Caco-2 (cell line): Measurements from ENCODE around the gene RANBP3. TPM values are rescaled to one million over a fixed set of nuclear protein-coding genes. Genes with fewer than 3 reads are reported as not detected.

ENCODE experiments used
- BruUV-seq: library from RNA; stranded (reverse); fragments of 400-500 nt; replicated peaks from 2 replicates; lab custom pipeline; 2021; lab: Mats Ljungman, UMichigan
- CTCF ChIA-PET: fragments of 300-600 bp; sonication (Branson Sonifier 250); formaldehyde crosslinking; loops from one replicate; lab custom pipeline; 2022; ENCODE audit warnings: antibody characterized with exemption; lab: Charles Lee
- POLR2A ChIA-PET: fragments of 300-600 bp; sonication (Branson Sonifier 250); formaldehyde crosslinking; loops from one replicate; lab custom pipeline; 2022; ENCODE audit warnings: antibody characterized with exemption; lab: Charles Lee
- DNase-seq, 2 experiments: peaks; one replicate each; pipeline versions ENCODE4 v3.0.0 to v3.0.0-alpha.2; 2020 to 2022
- H3K27me3 ChIP-seq: replicated peaks from 2 replicates; pipeline ENCODE4 v1.6.0; 2011; ENCODE audit warnings: low read length; ENCODE audit not compliant: control insufficient read depth, insufficient read depth
- H3K36me3 ChIP-seq: 2 replicates; pipeline ENCODE4 v1.5.1; 2011; ENCODE audit warnings: low read length; ENCODE audit not compliant: control insufficient read depth, insufficient read depth
- H3K4me1 ChIP-seq: fragments of 250-450 bp; sonication (Bioruptor Pico); 2 replicates; pipeline ENCODE4 v1.5.1; 2020; ENCODE audit warnings: mild to moderate bottlenecking
- H3K4me3 ChIP-seq: 2 replicates; pipeline ENCODE4 v1.5.1; 2011; ENCODE audit warnings: low read depth, mild to moderate bottlenecking, control low read depth, low read length
- H3K9me3 ChIP-seq: fragments of 250-450 bp; sonication (Bioruptor Pico); 2 replicates; pipeline ENCODE4 v1.5.1; 2020; ENCODE audit warnings: mild to moderate bottlenecking, moderate library complexity
- H3K27ac Mint-ChIP-seq: one replicate; pipeline ENCODE4 v1.8.0; 2022; ENCODE audit warnings: mixed read lengths; ENCODE audit not compliant: unreplicated experiment
- H3K27me3 Mint-ChIP-seq: one replicate; pipeline ENCODE4 v1.8.0; 2022; ENCODE audit warnings: mixed read lengths; ENCODE audit not compliant: insufficient read depth, unreplicated experiment
- H3K36me3 Mint-ChIP-seq: one replicate; pipeline ENCODE4 v1.8.0; 2022; ENCODE audit warnings: mild to moderate bottlenecking, mixed read lengths; ENCODE audit not compliant: insufficient read depth, unreplicated experiment
- H3K4me1 Mint-ChIP-seq: one replicate; pipeline ENCODE4 v1.8.0; 2022; ENCODE audit warnings: low read depth, mixed read lengths; ENCODE audit not compliant: unreplicated experiment
- H3K4me3 Mint-ChIP-seq: one replicate; pipeline ENCODE4 v1.8.0; 2022; ENCODE audit warnings: mild to moderate bottlenecking, moderate library complexity, mixed read lengths; ENCODE audit not compliant: unreplicated experiment
- H3K9me3 Mint-ChIP-seq: one replicate; pipeline ENCODE4 v1.8.0; 2022; ENCODE audit warnings: mixed read lengths; ENCODE audit not compliant: unreplicated experiment
- CTCF ChIP-seq, 2 experiments: fragments of 200-600 bp in 1 of 2; IDR thresholded peaks; 1 replicate in 1 of 2; 2 replicates in 1 of 2; pipeline versions ENCODE4 v1.5.1 to v1.8.0; 2011 to 2022; ENCODE audit warnings: antibody characterized with exemption in 1 of 2, control low read depth in 1 of 2, inconsistent platforms in 1 of 2, low read depth in 1 of 2, low read length in 1 of 2, mild to moderate bottlenecking in 1 of 2, moderate library complexity in 1 of 2; ENCODE audit not compliant: insufficient read depth in 1 of 2, severe bottlenecking in 1 of 2, unreplicated experiment in 1 of 2
- intact Hi-C: fragments of 100-400 bp; cut with micrococcal nuclease; formaldehyde crosslinking; loops from one replicate; pipeline ENCODE4 v1.10.0; 2022; ENCODE audit not compliant: unreplicated experiment
- total RNA-seq: library from RNA; stranded (reverse); gene quantifications from 2 replicates; pipeline ENCODE4 v1.2.3, GENCODE V29; 2022

Gene RANBP3
- total RNA-seq, 1 experiment from 2014 or later = 90.4 TPM

GRCh38 chr19:5903624-5904351 lies 74.2 kb downstream of the RANBP3 start, which contains the start of gene NDUFA11:
Gene NDUFA11 (minus strand): TSS chr19:5903790. CDS start chr19:5903708, 82 bp downstream.
- ChIA-PET CTCF (interaction anchor here (0.6 to 3.4 kb wide), 8 partner anchors 13 to 489 kb away, joined by 3 to 56 read pairs (median 4); partner anchors contain the start of genes GTF2F1 and NRTN), POLR2A (interaction anchor here (0.6 to 2.2 kb wide), 8 partner anchors 11 to 1726 kb away, joined by 3 to 27 read pairs (median 6); partner anchors contain the start of genes CATSPERD, LONP1, PET100 and SAFB)
- peak; percentile 97 to 98 for DNase-seq
- Mint-ChIP-seq H3K27me3 (no peaks in the 10 kb centered on the region), H3K36me3 (peaks cover 42% of the 10 kb centered on the region), H3K9me3 (no peaks in the 10 kb centered on the region), H3K4me3 (peak within 1 kb of the TSS; percentile 82), H3K27ac (peak within 1 kb of the TSS; percentile 97), H3K4me1 (no peaks in the 10 kb centered on the region)
- no peaks in the 10 kb centered on the region for H3K36me3 ChIP-seq
- intact Hi-C loops = loop anchor here (1.0 to 5.0 kb wide), 2 partner anchors 76 to 99 kb away; no protein-coding TSS in a partner anchor
- no TSS peak for BruUV-seq
- H3K4me3 ChIP-seq = peak within 1 kb of the TSS; percentile 86
- H3K9me3 ChIP-seq = no peaks in the 10 kb centered on the region
- no peaks in the 10 kb centered on the region; the same call in 1 of the 2 replicates for H3K4me1 ChIP-seq
- TF ChIP-seq CTCF (IDR thresholded peaks at IDR 0.05; ENCODE audit: insufficient read depth in 1 of 2, low read depth in 1 of 2, low read length in 1 of 2, severe bottlenecking in 1 of 2, unreplicated experiment in 1 of 2) = no peak
- H3K27me3 ChIP-seq = no peaks in the 10 kb centered on the region

- no peaks in the 10 kb centered on the region for H3K27me3 ChIP-seq
- Mint-ChIP-seq H3K36me3 (peaks cover 42% of the 10 kb centered on the region), H3K4me1 (no peaks in the 10 kb centered on the region), H3K9me3 (no peaks in the 10 kb centered on the region), H3K27me3 (no peaks in the 10 kb centered on the region), H3K4me3 (peak overlapping the region; percentile 82), H3K27ac (peak overlapping the region; percentile 97)
- DNase-seq = no peak
- H3K36me3 ChIP-seq = no peaks in the 10 kb centered on the region
- no peaks in the 10 kb centered on the region for H3K9me3 ChIP-seq
- TSS peak; percentile 60 for BruUV-seq
- peak overlapping the region; percentile 86 for H3K4me3 ChIP-seq
- no peaks in the 10 kb centered on the region; the same call in 1 of the 2 replicates for H3K4me1 ChIP-seq
- no peak for TF ChIP-seq CTCF (IDR thresholded peaks at IDR 0.05; ENCODE audit: insufficient read depth in 1 of 2, low read depth in 1 of 2, low read length in 1 of 2, severe bottlenecking in 1 of 2, unreplicated experiment in 1 of 2)
- intact Hi-C loops = loop anchor here (5.0 kb wide), 1 partner anchor 76 kb away; no protein-coding TSS in a partner anchor
- ChIA-PET CTCF (interaction anchor here (1.4 to 3.4 kb wide), 3 partner anchors 65 to 99 kb away, joined by 12 to 56 read pairs (median 18); partner anchors contain the start of gene NRTN), POLR2A (interaction anchor here (1.6 to 2.2 kb wide), 3 partner anchors 12 to 99 kb away, joined by 4 to 27 read pairs (median 7); no protein-coding TSS in a partner anchor)
These were observed 74.8 kb downstream of the RANBP3 start for GRCh38 chr19:5903056-5903623.

GRCh38 chr19:5900976-5901375 lies 77.0 kb downstream of the RANBP3 start:
- ChIA-PET CTCF (no interaction called here), POLR2A (no interaction called here)
- H3K36me3 Mint-ChIP-seq = peaks cover 36% of the 10 kb centered on the region
- H3K27me3 Mint-ChIP-seq = no peaks in the 10 kb centered on the region
- Histone ChIP-seq H3K36me3 (no peaks in the 10 kb centered on the region), H3K4me1 (no peaks in the 10 kb centered on the region; the same call in 1 of the 2 replicates), H3K9me3 (no peaks in the 10 kb centered on the region), H3K27me3 (no peaks in the 10 kb centered on the region), H3K4me3 (no peak overlapping the region)
- intact Hi-C loops = loop anchor here (5.0 kb wide), 1 partner anchor 74 kb away; no protein-coding TSS in a partner anchor
- H3K4me3 Mint-ChIP-seq = no peak overlapping the region
- H3K9me3 Mint-ChIP-seq = no peaks in the 10 kb centered on the region
- no peak overlapping the region for H3K27ac Mint-ChIP-seq
- no TSS peak for BruUV-seq
- H3K4me1 Mint-ChIP-seq = no peaks in the 10 kb centered on the region
- no peak for TF ChIP-seq CTCF (IDR thresholded peaks at IDR 0.05; ENCODE audit: insufficient read depth in 1 of 2, low read depth in 1 of 2, low read length in 1 of 2, severe bottlenecking in 1 of 2, unreplicated experiment in 1 of 2)
- DNase-seq = no peak
